Cardiac muscle cell (in vitro differentiated cells and primary cell): ENCODE results near the gene CTBP2. TPM values are rescaled to one million over a fixed set of nuclear protein-coding genes. Genes with fewer than 3 reads are reported as not detected.

Source experiments
- DNase-seq, 2 donors: peaks; one replicate each; pipeline versions ENCODE4 v3.0.0 to v3.0.0-alpha.2; 2010 to 2017; ENCODE audit warnings: low read depth in 1 of 2, low spot score in 1 of 2
- H3K27ac ChIP-seq: fragments of 200-600 bp; sonication (generic); 2 replicates; pipeline ENCODE4 v1.5.1; 2016
- H3K27me3 ChIP-seq: fragments of 200-600 bp; sonication (generic); 2 replicates; pipeline ENCODE4 v1.6.0; 2016; ENCODE audit warnings: control low read depth
- H3K36me3 ChIP-seq: fragments of 200-600 bp; sonication (generic); 2 replicates; pipeline ENCODE4 v1.5.1; 2016; ENCODE audit warnings: control low read depth
- H3K4me1 ChIP-seq: fragments of 200-600 bp; sonication (generic); 2 replicates; pipeline ENCODE4 v1.8.1; 2017; ENCODE audit warnings: low read depth, mild to moderate bottlenecking, mixed run types
- H3K4me3 ChIP-seq: fragments of 200-600 bp; sonication (generic); 2 replicates; pipeline ENCODE4 v1.5.1; 2016; ENCODE audit warnings: mild to moderate bottlenecking
- H3K9me3 ChIP-seq: fragments of 200-600 bp; sonication (generic); 2 replicates; pipeline ENCODE4 v1.5.1; 2017; ENCODE audit warnings: low read depth, mild to moderate bottlenecking, control low read depth
- CTCF ChIP-seq: IDR thresholded peaks from 2 replicates; pipeline ENCODE4 v1.5.1; 2012; ENCODE audit warnings: low read depth, mild to moderate bottlenecking, low read length
- polyA plus RNA-seq: library from polyadenylated mRNA; unstranded; fragments of >200 nt; fragmentation: Nextera tagmentation; extraction: Ambion mirVana; gene quantifications from 2 replicates; pipeline ENCODE4 v1.2.1, GENCODE V29; 2016
- total RNA-seq: library from RNA; depleted of rRNA; stranded (reverse); fragments of >200 nt; gene quantifications from 2 replicates; pipeline ENCODE4 v1.2.3, GENCODE V29; 2016

Gene CTBP2
- total and polyA plus RNA-seq, 2 experiments from 2014 or later, result 67.4 to 74.5 TPM

GRCh38 chr10:125116652-125117310, 43.6 kb downstream of the CTBP2 start:
- H3K27ac ChIP-seq, result no peak overlapping the region
- DNase-seq, result no peak
- peaks cover 29% of the 10 kb centered on the region for H3K4me1 ChIP-seq
- H3K36me3 ChIP-seq, result no peaks in the 10 kb centered on the region
- no peaks in the 10 kb centered on the region for H3K9me3 ChIP-seq
- no peak overlapping the region for H3K4me3 ChIP-seq
- TF ChIP-seq CTCF, result no peak
- no peaks in the 10 kb centered on the region for H3K27me3 ChIP-seq

- H3K4me1 ChIP-seq, result peaks cover 29% of the 10 kb centered on the region
These were observed 44.2 kb downstream of the CTBP2 start for GRCh38 chr10:125116041-125116649.

GRCh38 chr10:125115409-125115808, 45.0 kb downstream of the CTBP2 start:
- DNase-seq, result no peak
- TF ChIP-seq CTCF, result no peak
- Histone ChIP-seq H3K36me3 (peaks cover under 1% of the 10 kb centered on the region), H3K9me3 (no peaks in the 10 kb centered on the region), H3K4me3 (no peak overlapping the region), H3K4me1 (peaks cover 29% of the 10 kb centered on the region), H3K27me3 (no peaks in the 10 kb centered on the region), H3K27ac (peak overlapping the region; percentile 84)

More at GRCh38 chr10:125116041-125116649, 44.2 kb downstream of the CTBP2 start:
- TF ChIP-seq CTCF, result no peak
- no peak overlapping the region for H3K4me3 ChIP-seq
- H3K9me3 ChIP-seq, result no peaks in the 10 kb centered on the region
- H3K27me3 ChIP-seq, result no peaks in the 10 kb centered on the region
- no peaks in the 10 kb centered on the region for H3K36me3 ChIP-seq
- no peak for DNase-seq
- H3K27ac ChIP-seq, result no peak overlapping the region

- Histone ChIP-seq H3K4me3 (no peak overlapping the region), H3K4me1 (peaks cover 29% of the 10 kb centered on the region), H3K27me3 (no peaks in the 10 kb centered on the region), H3K36me3 (peaks cover 5% of the 10 kb centered on the region), H3K9me3 (no peaks in the 10 kb centered on the region), H3K27ac (peak overlapping the region; percentile 84)
- peak in 1 of 2 donors; percentile 62 for DNase-seq
- TF ChIP-seq CTCF, result no peak
These were observed 45.5 kb downstream of the CTBP2 start for GRCh38 chr10:125114761-125115391.

GRCh38 chr10:125113691-125114371, 46.5 kb downstream of the CTBP2 start:
- H3K27ac ChIP-seq, result peak overlapping the region; percentile 84
- DNase-seq, result peak; percentile 51 to 56
- no peak overlapping the region for H3K4me3 ChIP-seq

More at GRCh38 chr10:125113691-125114371, 46.5 kb downstream of the CTBP2 start:
- no peaks in the 10 kb centered on the region for H3K9me3 ChIP-seq
- H3K4me1 ChIP-seq, result peaks cover 29% of the 10 kb centered on the region
- H3K36me3 ChIP-seq, result peaks cover 9% of the 10 kb centered on the region
- TF ChIP-seq CTCF, result no peak
- H3K27me3 ChIP-seq, result no peaks in the 10 kb centered on the region
